HepG2 (cell line): ENCODE data around the gene TCERG1.

Experiments
- ASH2L ChIP-seq: fragments of 300-600, 200-600 bp; sonication (generic); IDR thresholded peaks from 2 replicates; pipeline ENCODE4 v1.7.0; 2017; ENCODE audit warnings: low read depth, mild to moderate bottlenecking, moderate library complexity, mixed read lengths, low read length; ENCODE audit not compliant: insufficient read length
- ATF1 ChIP-seq: IDR thresholded peaks from 2 replicates; pipeline ENCODE4 v1.6.1; 2016; ENCODE audit warnings: mild to moderate bottlenecking, control low read depth
- HMG20A ChIP-seq: IDR thresholded peaks from 2 replicates; pipeline ENCODE4 v1.6.1; 2016; ENCODE audit warnings: borderline replicate concordance
- JUNB ChIP-seq: sonication (generic); formaldehyde crosslinking; IDR thresholded peaks from 2 replicates; pipeline ENCODE4 v1.8.0; 2022; ENCODE audit warnings: missing genetic modification reagents, mild to moderate bottlenecking, borderline replicate concordance
- MYC ChIP-seq: sonication (generic); formaldehyde crosslinking; IDR thresholded peaks from 2 replicates; pipeline ENCODE4 v1.9.0; 2021; ENCODE audit warnings: missing genetic modification reagents, borderline replicate concordance
- NFE2 ChIP-seq: sonication (generic); formaldehyde crosslinking; IDR thresholded peaks from 2 replicates; pipeline ENCODE4 v1.4.0; 2020; ENCODE audit warnings: missing genetic modification reagents
- NFIB ChIP-seq: sonication (generic); formaldehyde crosslinking; IDR thresholded peaks from 2 replicates; pipeline ENCODE4 v1.9.0; 2021; ENCODE audit warnings: missing genetic modification reagents, mild to moderate bottlenecking, borderline replicate concordance
- NR2C2 ChIP-seq: sonication (generic); formaldehyde crosslinking; IDR thresholded peaks from 2 replicates; pipeline ENCODE4 v1.4.0; 2020; ENCODE audit warnings: missing genetic modification reagents, mild to moderate bottlenecking, moderate library complexity, borderline replicate concordance
- POLR2AphosphoS5 ChIP-seq: IDR thresholded peaks from 2 replicates; pipeline ENCODE4 v1.6.1; 2012; ENCODE audit warnings: low read depth, low read length
- ZNF761 ChIP-seq: sonication (generic); formaldehyde crosslinking; conservative IDR thresholded peaks from 2 replicates; pipeline ENCODE4 v1.4.0; 2020; ENCODE audit warnings: mild to moderate bottlenecking, missing genetic modification reagents
- TF ChIP-seq, protein P1 (sequence below): sonication (generic); formaldehyde crosslinking; IDR thresholded peaks from 2 replicates; pipeline ENCODE4 v1.5.0; 2020; ENCODE audit warnings: mild to moderate bottlenecking, missing genetic modification reagents, moderate library complexity
- TF ChIP-seq, protein P2 (sequence below): sonication (generic); formaldehyde crosslinking; IDR thresholded peaks from 2 replicates; pipeline ENCODE4 v1.4.0; 2020; ENCODE audit warnings: mild to moderate bottlenecking, missing genetic modification reagents
- TF ChIP-seq, protein P3 (sequence below): sonication (generic); formaldehyde crosslinking; IDR thresholded peaks from 2 replicates; pipeline ENCODE4 v1.4.0; 2020; ENCODE audit warnings: missing genetic modification reagents, borderline replicate concordance

- TF ChIP-seq, protein P1, sequence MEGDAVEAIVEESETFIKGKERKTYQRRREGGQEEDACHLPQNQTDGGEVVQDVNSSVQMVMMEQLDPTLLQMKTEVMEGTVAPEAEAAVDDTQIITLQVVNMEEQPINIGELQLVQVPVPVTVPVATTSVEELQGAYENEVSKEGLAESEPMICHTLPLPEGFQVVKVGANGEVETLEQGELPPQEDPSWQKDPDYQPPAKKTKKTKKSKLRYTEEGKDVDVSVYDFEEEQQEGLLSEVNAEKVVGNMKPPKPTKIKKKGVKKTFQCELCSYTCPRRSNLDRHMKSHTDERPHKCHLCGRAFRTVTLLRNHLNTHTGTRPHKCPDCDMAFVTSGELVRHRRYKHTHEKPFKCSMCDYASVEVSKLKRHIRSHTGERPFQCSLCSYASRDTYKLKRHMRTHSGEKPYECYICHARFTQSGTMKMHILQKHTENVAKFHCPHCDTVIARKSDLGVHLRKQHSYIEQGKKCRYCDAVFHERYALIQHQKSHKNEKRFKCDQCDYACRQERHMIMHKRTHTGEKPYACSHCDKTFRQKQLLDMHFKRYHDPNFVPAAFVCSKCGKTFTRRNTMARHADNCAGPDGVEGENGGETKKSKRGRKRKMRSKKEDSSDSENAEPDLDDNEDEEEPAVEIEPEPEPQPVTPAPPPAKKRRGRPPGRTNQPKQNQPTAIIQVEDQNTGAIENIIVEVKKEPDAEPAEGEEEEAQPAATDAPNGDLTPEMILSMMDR (CRISPR knock-in tag) = no peak
- TF ChIP-seq, protein P2, sequence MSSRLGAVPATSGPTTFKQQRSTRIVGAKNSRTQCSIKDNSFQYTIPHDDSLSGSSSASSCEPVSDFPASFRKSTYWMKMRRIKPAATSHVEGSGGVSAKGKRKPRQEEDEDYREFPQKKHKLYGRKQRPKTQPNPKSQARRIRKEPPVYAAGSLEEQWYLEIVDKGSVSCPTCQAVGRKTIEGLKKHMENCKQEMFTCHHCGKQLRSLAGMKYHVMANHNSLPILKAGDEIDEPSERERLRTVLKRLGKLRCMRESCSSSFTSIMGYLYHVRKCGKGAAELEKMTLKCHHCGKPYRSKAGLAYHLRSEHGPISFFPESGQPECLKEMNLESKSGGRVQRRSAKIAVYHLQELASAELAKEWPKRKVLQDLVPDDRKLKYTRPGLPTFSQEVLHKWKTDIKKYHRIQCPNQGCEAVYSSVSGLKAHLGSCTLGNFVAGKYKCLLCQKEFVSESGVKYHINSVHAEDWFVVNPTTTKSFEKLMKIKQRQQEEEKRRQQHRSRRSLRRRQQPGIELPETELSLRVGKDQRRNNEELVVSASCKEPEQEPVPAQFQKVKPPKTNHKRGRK (CRISPR knock-in tag) = no peak
- no peak for TF ChIP-seq JUNB (CRISPR knock-in tag)
- no peak for TF ChIP-seq MYC (CRISPR knock-in tag)
- TF ChIP-seq NR2C2 (CRISPR knock-in tag) = no peak
- TF ChIP-seq HMG20A = no peak
- TF ChIP-seq POLR2AphosphoS5 = no peak
- TF ChIP-seq, protein P3, sequence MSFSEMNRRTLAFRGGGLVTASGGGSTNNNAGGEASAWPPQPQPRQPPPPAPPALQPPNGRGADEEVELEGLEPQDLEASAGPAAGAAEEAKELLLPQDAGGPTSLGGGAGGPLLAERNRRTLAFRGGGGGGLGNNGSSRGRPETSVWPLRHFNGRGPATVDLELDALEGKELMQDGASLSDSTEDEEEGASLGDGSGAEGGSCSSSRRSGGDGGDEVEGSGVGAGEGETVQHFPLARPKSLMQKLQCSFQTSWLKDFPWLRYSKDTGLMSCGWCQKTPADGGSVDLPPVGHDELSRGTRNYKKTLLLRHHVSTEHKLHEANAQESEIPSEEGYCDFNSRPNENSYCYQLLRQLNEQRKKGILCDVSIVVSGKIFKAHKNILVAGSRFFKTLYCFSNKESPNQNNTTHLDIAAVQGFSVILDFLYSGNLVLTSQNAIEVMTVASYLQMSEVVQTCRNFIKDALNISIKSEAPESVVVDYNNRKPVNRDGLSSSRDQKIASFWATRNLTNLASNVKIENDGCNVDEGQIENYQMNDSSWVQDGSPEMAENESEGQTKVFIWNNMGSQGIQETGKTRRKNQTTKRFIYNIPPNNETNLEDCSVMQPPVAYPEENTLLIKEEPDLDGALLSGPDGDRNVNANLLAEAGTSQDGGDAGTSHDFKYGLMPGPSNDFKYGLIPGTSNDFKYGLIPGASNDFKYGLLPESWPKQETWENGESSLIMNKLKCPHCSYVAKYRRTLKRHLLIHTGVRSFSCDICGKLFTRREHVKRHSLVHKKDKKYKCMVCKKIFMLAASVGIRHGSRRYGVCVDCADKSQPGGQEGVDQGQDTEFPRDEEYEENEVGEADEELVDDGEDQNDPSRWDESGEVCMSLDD (CRISPR knock-in tag) = no peak
- TF ChIP-seq NFE2 (CRISPR knock-in tag) = no peak
- no peak for TF ChIP-seq ATF1 (CRISPR knock-in tag)
- no peak for TF ChIP-seq NFIB (CRISPR knock-in tag)
- TF ChIP-seq ASH2L = no peak
- no peak for TF ChIP-seq ZNF761 (CRISPR knock-in tag)
Measured at GRCh38 chr5:146425023-146425422, 22.1 kb upstream of the TCERG1 start.
